Measurements from ENCODE around the gene SP1. TPM values are rescaled to one million over a fixed set of nuclear protein-coding genes. Genes with fewer than 3 reads are reported as not detected.

Gene SP1
- total RNA-seq, 2 donors from 2014 or later, result 60.1 to 84.5 TPM

GRCh38 chr12:53376747-53377146, 3.2 kb upstream of the SP1 start:
- H3K27me3 ChIP-seq (replicated peaks; ENCODE audit: insufficient read depth), result no peaks in the 10 kb centered on the region
- TF ChIP-seq, protein P1, sequence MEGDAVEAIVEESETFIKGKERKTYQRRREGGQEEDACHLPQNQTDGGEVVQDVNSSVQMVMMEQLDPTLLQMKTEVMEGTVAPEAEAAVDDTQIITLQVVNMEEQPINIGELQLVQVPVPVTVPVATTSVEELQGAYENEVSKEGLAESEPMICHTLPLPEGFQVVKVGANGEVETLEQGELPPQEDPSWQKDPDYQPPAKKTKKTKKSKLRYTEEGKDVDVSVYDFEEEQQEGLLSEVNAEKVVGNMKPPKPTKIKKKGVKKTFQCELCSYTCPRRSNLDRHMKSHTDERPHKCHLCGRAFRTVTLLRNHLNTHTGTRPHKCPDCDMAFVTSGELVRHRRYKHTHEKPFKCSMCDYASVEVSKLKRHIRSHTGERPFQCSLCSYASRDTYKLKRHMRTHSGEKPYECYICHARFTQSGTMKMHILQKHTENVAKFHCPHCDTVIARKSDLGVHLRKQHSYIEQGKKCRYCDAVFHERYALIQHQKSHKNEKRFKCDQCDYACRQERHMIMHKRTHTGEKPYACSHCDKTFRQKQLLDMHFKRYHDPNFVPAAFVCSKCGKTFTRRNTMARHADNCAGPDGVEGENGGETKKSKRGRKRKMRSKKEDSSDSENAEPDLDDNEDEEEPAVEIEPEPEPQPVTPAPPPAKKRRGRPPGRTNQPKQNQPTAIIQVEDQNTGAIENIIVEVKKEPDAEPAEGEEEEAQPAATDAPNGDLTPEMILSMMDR (IDR thresholded peaks at IDR 0.05), result no peak
- TF ChIP-seq POLR2A (IDR thresholded peaks at IDR 0.05) (no peak), POLR2AphosphoS5 (IDR thresholded peaks at IDR 0.05) (no peak)
- intact Hi-C loops (cut with DNase I), result no loop called here
- WGBS, result 66% methylated on average over 2 of the region's 2 CpGs
- H3K27ac ChIP-seq, result no peak overlapping the region
- no peaks in the 10 kb centered on the region for H3K36me3 ChIP-seq
- DNase-seq (ENCODE audit: low spot score), result no peak
- H3K9me3 ChIP-seq, result no peaks in the 10 kb centered on the region
- H3K4me3 ChIP-seq, result no peak overlapping the region
- H3K4me1 ChIP-seq (replicated peaks), result peaks cover 12% of the 10 kb centered on the region

DNA sequence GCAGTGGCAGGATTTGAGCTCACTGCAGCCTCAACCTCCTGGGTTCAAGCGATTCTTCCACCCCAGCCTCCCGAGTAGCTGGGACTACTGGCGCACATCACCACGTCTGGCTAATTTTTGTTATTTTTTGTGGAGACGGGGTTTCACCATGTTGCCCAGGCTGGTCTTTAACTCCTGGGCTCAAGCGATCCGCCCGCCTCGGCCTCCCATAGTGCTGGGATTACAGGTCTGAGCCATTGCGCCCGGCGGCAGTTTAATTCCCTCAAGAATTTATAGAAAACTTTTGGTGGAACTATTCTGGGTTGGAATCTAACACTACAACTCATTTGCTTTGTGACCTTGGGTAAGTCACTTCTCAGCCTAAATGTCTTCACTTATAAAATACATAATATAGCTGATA, 1.8 kb upstream of the SP1 start:
- no peak for DNase-seq (ENCODE audit: low spot score)

DNA sequence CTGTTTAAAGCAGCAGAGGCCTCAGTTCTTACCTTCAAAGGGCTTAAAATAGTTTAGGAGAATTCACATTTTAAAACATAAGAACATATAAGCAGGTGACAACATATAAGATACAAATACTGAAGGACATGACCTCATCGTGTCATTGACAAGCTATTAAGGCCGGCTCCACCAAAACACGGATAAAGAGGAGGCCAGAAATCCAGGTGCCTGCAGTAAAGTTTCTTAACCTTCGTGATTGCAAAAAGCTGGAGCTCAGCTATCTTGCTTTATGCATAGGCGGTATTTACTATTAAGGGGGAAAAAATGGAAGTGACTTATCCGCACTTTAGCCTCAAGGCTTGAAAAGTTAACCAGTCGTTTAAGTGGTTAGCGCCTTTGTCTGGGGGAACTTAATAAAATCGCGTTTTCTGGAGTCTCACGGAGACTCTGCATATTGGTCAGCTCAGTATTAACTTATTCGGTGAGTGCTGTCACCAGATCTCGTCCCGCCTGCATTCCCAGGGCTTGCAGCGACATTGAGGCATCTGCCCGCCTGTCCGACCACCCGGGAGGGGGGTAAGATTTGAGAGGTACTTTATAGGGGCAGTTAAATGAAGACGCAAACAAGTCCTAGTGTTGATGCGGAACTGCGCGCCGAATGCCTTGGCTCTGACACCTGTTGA, 1.1 kb upstream of the SP1 start:
- no peak for DNase-seq (ENCODE audit: low spot score)
- WGBS, result 12% methylated on average over 23 of the region's 23 CpGs
- Histone ChIP-seq H3K27me3 (replicated peaks; ENCODE audit: insufficient read depth) (no peaks in the 10 kb centered on the region), H3K9me3 (no peaks in the 10 kb centered on the region), H3K4me3 (peak overlapping the region; percentile 35 to 36), H3K4me1 (replicated peaks) (peaks cover 17% of the 10 kb centered on the region), H3K36me3 (peaks cover 7 to 14% of the 10 kb centered on the region in 2 donors), H3K27ac (peak overlapping the region; percentile 89 to 93)
- intact Hi-C loops (cut with DNase I), result no loop called here
- no peak for TF ChIP-seq POLR2AphosphoS5 (IDR thresholded peaks at IDR 0.05)
- TF ChIP-seq, protein P1 (IDR thresholded peaks at IDR 0.05), result no peak
- TF ChIP-seq POLR2A (IDR thresholded peaks at IDR 0.05), result no peak

More for the DNA sequence above, 1.8 kb upstream of the SP1 start:
- intact Hi-C loops (cut with DNase I), result no loop called here
- peaks cover 15% of the 10 kb centered on the region for H3K4me1 ChIP-seq (replicated peaks)
- H3K9me3 ChIP-seq, result no peaks in the 10 kb centered on the region
- no peaks in the 10 kb centered on the region for H3K27me3 ChIP-seq (replicated peaks; ENCODE audit: insufficient read depth)
- TF ChIP-seq, protein P1 (IDR thresholded peaks at IDR 0.05), result no peak
- TF ChIP-seq POLR2A (IDR thresholded peaks at IDR 0.05) (no peak), POLR2AphosphoS5 (IDR thresholded peaks at IDR 0.05) (no peak)
- peaks cover 5 to 8% of the 10 kb centered on the region in 2 donors for H3K36me3 ChIP-seq
- no peak overlapping the region for H3K4me3 ChIP-seq
- 99% methylated on average over 12 of the region's 12 CpGs for WGBS
- H3K27ac ChIP-seq, result peak overlapping the region; percentile 89 to 93

DNA sequence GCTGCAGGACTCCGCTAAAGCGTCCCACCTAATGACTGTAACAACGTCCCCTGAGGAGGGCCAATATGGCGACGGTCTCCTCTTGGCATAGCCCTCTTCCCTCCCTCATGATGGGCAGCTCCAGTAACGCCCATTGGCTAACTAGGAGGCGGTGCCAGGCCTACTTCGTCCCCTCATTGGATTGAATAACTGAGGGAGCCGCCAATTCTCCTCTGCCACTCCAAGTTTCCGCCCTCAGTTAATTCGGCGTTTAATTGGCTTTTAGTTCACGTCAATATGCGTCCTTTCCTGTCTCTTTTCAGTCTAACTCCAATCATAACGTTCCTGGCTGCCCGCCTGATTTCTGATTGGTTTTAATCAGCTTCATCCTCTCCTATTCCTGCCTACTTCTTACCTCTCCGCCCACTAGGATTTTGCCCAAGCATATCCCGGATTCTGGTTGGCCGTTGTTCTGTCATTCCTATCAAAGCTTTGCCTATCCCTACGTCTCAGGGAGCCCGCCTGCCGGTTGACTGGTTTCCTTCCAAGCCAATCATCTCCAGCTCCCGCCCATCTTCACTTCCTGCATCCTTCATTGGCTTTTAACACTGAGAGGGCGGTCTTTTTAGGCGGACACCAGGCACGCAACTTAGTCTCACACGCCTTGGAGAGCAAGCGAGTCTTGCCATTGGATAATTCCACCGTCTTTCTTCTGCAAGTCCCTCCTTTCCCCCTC, 430 bp upstream of the SP1 start:
- Histone ChIP-seq H3K27me3 (replicated peaks; ENCODE audit: insufficient read depth) (no peaks in the 10 kb centered on the region), H3K4me3 (peak overlapping the region; percentile 79 to 80), H3K4me1 (replicated peaks) (peaks cover 17% of the 10 kb centered on the region), H3K9me3 (no peaks in the 10 kb centered on the region), H3K36me3 (peaks cover 7 to 16% of the 10 kb centered on the region in 2 donors), H3K27ac (peak overlapping the region; percentile 98 to 100)
- WGBS, result under 1% methylated on average over 29 of the region's 29 CpGs
- DNase-seq (ENCODE audit: low spot score), result peak; percentile 100
- intact Hi-C loops (cut with DNase I), result no loop called here
- TF ChIP-seq POLR2AphosphoS5 (IDR thresholded peaks at IDR 0.05), result peak; percentile 92
- TF ChIP-seq, protein P1 (IDR thresholded peaks at IDR 0.05), result peak in 1 of 4 experiments; percentile 39
- peak; percentile 95 for TF ChIP-seq POLR2A (IDR thresholded peaks at IDR 0.05)

All from prostate gland (tissue), 2 donors.